Measurements from ENCODE around the gene SNRPD1.
"Not testable (repeated sequence)": the region's sequence is repeated elsewhere in the genome, so short reads cannot be mapped to it uniquely, and the experiment has no call there.

SNRPD1 gene

DNA sequence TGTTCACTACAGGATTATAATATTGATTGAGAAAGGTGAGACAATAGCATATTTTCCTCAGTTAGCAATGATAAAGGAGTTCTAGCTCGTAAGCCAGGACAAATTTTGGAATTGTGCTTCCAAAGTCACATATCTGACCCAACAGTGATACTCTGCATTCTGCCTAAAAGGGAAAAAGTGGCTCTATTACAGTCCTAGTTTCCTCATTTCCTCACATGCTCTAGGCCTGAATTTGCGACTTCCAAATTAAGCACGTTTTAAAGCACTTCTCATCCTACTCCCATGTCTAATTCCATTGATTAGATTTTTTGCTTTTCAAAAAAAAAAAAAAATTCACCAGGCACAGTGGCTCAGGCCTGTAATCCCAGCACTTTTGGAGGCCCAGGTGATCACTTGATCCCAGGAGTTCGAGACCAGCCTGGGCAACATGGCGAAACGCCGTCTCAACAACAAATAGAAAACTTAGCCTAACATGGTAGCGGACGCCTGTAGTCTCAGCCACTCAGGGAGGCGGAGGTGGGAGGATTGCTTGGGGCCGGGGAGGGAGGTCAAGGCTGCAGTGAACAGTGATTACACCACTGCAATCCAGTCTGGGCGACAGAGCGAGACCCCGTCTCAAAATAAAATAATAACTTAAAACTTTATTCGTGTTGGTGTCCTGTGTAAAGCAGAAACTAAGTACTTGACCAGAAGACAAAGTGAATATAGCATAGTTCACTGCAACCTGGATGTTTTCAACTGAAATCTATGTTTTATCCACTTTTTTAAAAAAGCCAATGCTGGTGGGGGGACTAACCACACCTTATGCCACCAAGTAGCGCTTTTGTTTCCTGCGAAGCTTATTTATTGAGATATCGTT lies 13.2 kb upstream of the SNRPD1 start:
- TF ChIP-seq, protein P1, sequence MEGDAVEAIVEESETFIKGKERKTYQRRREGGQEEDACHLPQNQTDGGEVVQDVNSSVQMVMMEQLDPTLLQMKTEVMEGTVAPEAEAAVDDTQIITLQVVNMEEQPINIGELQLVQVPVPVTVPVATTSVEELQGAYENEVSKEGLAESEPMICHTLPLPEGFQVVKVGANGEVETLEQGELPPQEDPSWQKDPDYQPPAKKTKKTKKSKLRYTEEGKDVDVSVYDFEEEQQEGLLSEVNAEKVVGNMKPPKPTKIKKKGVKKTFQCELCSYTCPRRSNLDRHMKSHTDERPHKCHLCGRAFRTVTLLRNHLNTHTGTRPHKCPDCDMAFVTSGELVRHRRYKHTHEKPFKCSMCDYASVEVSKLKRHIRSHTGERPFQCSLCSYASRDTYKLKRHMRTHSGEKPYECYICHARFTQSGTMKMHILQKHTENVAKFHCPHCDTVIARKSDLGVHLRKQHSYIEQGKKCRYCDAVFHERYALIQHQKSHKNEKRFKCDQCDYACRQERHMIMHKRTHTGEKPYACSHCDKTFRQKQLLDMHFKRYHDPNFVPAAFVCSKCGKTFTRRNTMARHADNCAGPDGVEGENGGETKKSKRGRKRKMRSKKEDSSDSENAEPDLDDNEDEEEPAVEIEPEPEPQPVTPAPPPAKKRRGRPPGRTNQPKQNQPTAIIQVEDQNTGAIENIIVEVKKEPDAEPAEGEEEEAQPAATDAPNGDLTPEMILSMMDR (conservative IDR thresholded peaks at IDR 0.05; ENCODE audit: low read depth, low read length) = no peak
- DNase-seq (ENCODE audit: low read depth) = no peak
- peak overlapping the region; percentile 93 for H3K4me3 ChIP-seq (ENCODE audit: low read length)

DNA sequence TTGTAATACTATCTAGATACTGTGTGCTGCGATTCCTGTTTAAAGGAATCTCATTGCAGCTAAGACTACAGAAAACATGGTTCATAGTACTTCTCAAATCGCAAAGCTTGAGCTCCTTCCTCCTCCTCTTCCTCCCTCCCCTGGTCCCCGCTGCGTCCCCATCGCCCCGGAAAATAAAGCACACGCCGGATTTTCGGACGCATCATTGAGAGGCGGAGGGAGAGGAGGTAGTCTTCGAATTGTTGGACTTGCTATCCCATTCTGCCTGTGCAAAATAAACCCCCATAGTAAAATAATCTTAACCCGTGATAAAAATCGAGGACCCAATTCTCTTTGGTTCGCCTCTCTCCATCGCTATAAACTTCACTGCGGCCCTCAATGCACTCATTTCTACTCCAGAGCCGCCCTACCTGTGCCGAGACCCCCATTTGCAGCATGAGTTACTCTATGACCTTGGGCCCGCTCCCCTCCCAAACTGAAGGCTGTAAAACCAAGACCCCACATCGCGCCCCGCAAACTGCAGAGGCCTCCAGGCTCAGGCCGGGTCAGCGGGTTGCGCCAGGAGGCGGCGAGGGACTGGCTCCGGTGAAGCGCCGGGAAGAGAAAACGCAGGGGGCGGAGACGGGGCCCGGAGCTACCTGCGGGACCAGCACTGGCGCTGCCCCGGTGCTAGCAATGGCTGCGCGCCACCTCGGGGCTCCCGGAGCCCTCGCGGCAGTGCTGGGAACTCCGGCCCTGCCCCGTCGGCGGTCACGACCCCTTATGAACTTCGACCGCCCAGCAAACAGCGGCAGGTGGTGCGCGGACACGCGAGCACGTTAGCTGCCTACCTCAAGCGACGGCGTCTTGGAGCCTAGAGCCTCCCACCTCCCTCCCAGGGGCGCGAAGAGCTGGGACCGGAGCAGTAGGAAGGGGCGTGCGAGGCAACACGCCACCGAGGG lies 12.3 kb upstream of the SNRPD1 start:
- peak overlapping the region; percentile 93 for H3K4me3 ChIP-seq (ENCODE audit: low read length)
- TF ChIP-seq, protein P1 (conservative IDR thresholded peaks at IDR 0.05; ENCODE audit: low read depth, low read length) = no peak
- peak; percentile 14 for DNase-seq (ENCODE audit: low read depth)

DNA sequence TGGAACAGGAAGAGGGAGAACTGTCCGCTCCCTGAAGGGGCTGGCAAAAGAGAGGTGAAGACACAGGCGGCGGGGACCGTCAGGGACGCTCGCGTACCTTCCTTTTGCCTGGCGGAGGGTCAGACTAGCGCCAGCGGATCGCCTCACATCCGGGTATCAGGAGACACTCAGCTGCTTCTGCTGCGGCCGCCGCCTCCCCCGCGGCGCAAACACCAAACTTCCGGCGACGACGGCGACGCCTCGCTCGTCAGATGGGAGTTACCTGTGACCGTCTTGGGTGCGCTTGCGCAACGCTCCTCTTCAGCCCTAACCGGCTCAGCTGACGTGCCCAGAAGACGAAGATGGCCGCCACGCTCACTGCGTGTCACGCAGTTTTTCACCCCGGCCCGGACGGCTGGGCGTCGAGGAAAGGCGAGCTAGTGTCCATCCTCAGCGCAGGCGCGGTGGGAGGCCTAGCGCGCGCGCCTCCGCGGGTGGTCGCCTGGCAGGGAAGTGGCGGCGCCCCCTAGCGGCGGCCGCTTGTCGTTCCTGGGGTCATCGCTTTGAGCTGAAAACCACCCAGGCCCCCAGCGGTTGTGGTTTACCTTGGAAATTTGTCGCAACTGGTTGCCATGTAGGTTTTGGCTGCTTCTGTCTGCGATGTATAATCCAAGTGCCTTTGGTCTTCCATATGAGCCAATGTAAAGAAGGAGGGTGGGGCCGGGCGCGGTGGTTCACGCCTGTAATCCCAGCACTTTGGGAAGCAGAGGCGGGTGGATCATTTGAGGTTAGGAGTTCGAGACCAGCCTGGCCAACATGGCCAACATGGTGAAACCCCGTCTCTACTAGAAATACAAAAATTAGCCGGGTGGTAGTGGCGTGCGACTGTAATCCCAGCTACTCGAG lies 11.3 kb upstream of the SNRPD1 start, which contains the start of gene ESCO1:
ESCO1 (minus strand) TSS at position 179 of the 885 bp plus-strand sequence. CDS start 25,861 bp downstream, outside the sequence.
- peak; percentile 87 for DNase-seq (ENCODE audit: low read depth)
- TF ChIP-seq, protein P1 (conservative IDR thresholded peaks at IDR 0.05; ENCODE audit: low read depth, low read length) = peak; percentile 63
- peak within 1 kb of the TSS; percentile 93 for H3K4me3 ChIP-seq (ENCODE audit: low read length)

DNA sequence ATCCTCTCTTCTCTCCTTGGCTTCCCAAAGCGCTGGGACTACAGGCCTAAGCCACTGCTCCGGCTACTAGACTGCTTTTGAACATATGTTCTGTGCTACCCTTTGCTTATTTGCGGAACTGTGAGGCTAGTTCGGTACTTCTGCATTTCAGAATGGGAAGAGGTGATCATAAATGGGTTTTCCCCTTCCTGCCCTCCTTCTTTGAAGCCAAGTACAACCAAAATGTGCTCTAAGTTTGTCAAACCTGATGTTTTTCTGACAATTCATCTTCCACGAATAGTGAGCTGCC lies 9.9 kb upstream of the SNRPD1 start:
- DNase-seq (ENCODE audit: low read depth) = no peak
- TF ChIP-seq, protein P1 (conservative IDR thresholded peaks at IDR 0.05; ENCODE audit: low read depth, low read length) = no peak
- no peak overlapping the region for H3K4me3 ChIP-seq (ENCODE audit: low read length)

DNA sequence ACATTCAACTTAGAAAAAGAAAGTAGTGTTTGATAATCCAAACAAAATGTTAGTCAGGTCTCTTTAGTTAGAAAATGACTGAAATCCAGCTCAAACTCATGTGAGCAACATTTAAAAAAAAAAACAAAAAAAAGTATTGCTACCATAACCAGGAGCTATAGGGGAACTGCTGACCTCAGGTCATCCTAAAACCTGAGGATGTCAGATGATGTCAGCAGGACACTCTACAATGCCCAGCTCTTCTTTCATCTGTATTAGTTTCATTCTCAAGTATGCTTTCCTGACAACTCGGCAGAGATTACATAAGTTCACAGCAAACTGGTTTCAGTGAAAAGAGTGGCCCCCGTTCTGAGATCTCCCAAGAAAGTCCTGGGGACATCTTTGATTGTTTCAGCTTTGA lies 7.4 kb upstream of the SNRPD1 start:
- no peak overlapping the region for H3K4me3 ChIP-seq (ENCODE audit: low read length)
- TF ChIP-seq, protein P1 (conservative IDR thresholded peaks at IDR 0.05; ENCODE audit: low read depth, low read length) = no peak
- no peak for DNase-seq (ENCODE audit: low read depth)

DNA sequence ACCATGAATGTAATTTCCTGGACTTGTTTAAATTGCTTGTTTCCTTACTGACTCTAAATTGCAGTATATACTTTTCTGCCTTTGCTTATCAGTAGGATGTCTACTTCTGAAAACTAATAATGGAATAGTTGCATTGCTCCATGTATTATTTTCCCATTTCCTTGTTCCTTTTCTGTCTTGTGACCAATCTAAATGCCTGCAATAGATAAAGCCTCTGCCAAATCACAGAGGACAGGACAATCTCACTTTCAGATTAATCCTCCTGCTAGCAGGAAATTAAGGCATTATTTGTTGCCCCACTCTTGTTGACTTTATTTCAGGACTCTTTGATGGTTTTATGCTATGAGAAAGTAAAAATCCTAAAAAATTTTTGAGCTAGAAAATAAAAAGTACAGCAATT lies 6.9 kb upstream of the SNRPD1 start:
- no peak overlapping the region for H3K4me3 ChIP-seq (ENCODE audit: low read length)
- DNase-seq (ENCODE audit: low read depth) = no peak
- TF ChIP-seq, protein P1 (conservative IDR thresholded peaks at IDR 0.05; ENCODE audit: low read depth, low read length) = no peak

DNA sequence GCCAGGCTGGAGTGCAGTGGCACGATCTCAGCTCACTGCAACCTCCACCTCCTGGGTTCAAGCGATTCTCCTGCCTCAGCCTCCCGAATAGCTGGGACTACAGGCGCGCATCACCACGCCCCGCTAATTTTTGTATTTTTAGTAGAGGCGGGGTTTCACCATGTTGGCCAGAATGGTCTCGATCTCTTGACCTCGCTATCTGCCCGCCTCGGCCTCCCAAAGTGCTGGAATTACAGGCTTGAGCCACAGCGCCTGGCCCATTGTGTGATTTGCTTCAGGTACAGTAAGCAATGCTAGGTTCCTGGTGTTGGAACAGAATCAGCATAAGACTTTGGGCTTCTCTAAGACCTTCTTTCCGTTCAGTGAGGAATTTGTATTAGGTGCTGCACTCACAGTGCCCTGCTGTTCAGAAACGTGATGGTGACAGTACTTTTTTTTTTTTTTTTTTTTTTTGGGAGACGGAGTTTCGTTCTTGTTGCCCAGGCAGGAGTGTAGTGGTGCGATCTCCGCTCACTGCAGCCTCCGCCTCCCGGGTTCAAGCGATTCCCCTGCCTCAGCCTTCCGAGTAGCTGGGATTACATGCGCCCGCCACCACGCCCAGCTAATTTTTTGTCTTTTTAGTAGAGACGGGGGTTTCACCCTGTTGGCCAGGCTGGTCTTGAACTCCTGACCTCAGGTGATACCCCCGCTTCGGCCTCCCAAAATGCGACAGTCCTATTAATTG lies 551 bp upstream of the SNRPD1 start:
- peak overlapping the region; percentile 93 for H3K4me3 ChIP-seq (ENCODE audit: low read length)
- DNase-seq (ENCODE audit: low read depth) = not testable (repeated sequence)

DNA sequence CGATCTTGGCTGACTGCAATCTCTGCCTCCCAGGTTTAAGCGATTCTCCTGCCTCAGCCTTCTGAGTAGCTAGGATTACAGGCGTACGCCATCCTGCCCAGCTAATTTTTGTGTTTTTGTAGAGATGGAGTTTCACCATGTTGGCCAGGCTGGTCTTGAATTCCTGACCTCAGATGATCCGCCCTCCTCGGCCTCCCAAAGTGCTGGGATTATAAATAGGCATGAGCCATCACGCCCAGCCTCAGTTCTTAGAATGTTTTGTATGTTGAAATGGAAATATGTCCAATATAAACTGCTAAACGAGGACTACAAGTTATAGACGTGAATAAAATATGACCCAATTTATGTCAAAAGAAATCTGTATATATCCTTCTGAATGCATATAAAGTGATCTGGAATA lies 9.5 kb downstream of the SNRPD1 start:
- DNase-seq (ENCODE audit: low read depth); H3K4me3 ChIP-seq (ENCODE audit: low read length): not testable (repeated sequence)
